Measurements from ENCODE around the gene FAM131A. TPM values are rescaled to one million over a fixed set of nuclear protein-coding genes. Genes with fewer than 3 reads are reported as not detected.
A peak's percentile ranks its signal among the peaks of the same experiment; 100 is the strongest.

The FAM131A gene
- total RNA-seq, 1 donor from 2014 or later, result 28.5 TPM

GRCh38 chr3:184327171-184327570, 10.2 kb upstream of the FAM131A start:
- Histone ChIP-seq H3K27me3 (no peaks in the 10 kb centered on the region), H3K27ac (no peak overlapping the region), H3K36me3 (peaks cover 23 to 100% of the 10 kb centered on the region in 2 donors), H3K9me3 (no peaks in the 10 kb centered on the region), H3K4me3 (no peak overlapping the region), H3K4me1 (no peaks in the 10 kb centered on the region)
- intact Hi-C loops (cut with DNase I), result no loop called here
- TF ChIP-seq POLR2AphosphoS5 (IDR thresholded peaks at IDR 0.05; ENCODE audit: insufficient read depth in 1 of 2, low read depth in 1 of 2), result no peak
- no peak for DNase-seq (ENCODE audit: extremely low spot score in 2 of 2)

DNA sequence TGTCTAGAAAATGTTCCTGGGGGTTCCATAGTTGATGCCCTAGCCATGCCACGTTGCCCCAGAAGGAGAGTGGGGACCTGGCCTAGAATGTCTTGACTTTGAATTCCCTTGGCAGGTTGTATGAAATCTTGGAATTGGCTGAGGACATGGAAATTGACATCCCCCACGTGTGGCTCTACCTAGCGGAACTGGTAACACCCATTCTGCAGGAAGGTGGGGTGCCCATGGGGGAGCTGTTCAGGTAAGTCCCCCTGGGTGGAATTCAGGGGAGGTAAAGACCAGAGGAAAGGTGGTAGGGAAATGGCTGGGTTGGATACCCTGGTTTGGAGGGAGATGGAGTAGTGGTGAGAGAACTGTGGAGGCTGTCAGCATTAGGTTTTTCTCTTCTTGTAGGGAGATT, 8.9 kb upstream of the FAM131A start:
- TF ChIP-seq, protein P1, sequence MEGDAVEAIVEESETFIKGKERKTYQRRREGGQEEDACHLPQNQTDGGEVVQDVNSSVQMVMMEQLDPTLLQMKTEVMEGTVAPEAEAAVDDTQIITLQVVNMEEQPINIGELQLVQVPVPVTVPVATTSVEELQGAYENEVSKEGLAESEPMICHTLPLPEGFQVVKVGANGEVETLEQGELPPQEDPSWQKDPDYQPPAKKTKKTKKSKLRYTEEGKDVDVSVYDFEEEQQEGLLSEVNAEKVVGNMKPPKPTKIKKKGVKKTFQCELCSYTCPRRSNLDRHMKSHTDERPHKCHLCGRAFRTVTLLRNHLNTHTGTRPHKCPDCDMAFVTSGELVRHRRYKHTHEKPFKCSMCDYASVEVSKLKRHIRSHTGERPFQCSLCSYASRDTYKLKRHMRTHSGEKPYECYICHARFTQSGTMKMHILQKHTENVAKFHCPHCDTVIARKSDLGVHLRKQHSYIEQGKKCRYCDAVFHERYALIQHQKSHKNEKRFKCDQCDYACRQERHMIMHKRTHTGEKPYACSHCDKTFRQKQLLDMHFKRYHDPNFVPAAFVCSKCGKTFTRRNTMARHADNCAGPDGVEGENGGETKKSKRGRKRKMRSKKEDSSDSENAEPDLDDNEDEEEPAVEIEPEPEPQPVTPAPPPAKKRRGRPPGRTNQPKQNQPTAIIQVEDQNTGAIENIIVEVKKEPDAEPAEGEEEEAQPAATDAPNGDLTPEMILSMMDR (IDR thresholded peaks at IDR 0.05), result no peak
- no peak for TF ChIP-seq POLR2A (IDR thresholded peaks at IDR 0.05)
- TF ChIP-seq POLR2AphosphoS5 (IDR thresholded peaks at IDR 0.05; ENCODE audit: insufficient read depth in 1 of 2, low read depth in 1 of 2), result no peak
- no peak overlapping the region for H3K27ac ChIP-seq
- peaks cover 22 to 100% of the 10 kb centered on the region in 2 donors for H3K36me3 ChIP-seq
- no peak overlapping the region for H3K4me3 ChIP-seq
- H3K4me1 ChIP-seq, result no peaks in the 10 kb centered on the region
- intact Hi-C loops (cut with DNase I), result no loop called here
- no peaks in the 10 kb centered on the region for H3K27me3 ChIP-seq
- no peaks in the 10 kb centered on the region for H3K9me3 ChIP-seq
- no peak for DNase-seq (ENCODE audit: extremely low spot score in 2 of 2)

DNA sequence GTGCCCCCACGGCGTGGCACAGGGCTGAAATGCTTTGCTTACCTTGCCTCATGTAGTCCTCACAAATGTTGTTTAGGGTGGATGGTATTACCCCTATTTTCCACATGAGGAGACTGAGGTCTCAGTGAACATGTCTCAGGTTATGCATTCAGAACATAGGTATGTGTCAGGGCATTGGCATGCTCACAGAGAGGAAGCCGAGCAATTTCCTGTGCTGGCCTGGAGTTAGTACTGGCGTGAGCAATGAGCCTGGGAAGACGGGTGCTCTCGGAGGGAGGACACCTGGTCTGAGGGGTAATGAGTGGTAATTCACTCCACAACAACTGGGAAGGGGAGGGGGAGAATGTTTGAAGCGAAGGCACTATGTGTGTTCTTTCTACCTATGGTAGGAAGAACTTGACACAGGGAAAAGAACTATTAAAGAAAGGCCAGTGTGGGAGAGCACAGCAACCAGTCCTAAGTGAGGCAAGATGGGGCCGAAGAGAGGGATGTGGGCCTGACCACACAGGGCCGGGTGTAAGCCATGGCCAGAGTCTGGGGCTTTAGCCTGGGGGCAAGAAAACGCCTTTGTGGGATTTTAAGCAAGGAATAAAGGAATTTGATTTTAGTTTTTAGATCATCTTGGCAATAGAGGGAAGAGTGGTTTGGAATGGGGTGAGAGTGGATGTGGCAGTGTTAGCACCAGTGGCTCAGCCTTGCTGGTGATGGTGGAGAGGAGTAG, 4.9 kb upstream of the FAM131A start:
- Histone ChIP-seq H3K4me1 (peaks cover 25% of the 10 kb centered on the region), H3K36me3 (peaks cover 4 to 75% of the 10 kb centered on the region in 2 donors), H3K27ac (peak overlapping the region; percentile 47), H3K9me3 (no peaks in the 10 kb centered on the region), H3K27me3 (no peaks in the 10 kb centered on the region), H3K4me3 (no peak overlapping the region)
- intact Hi-C loops (cut with DNase I), result loop anchor here (10.0 kb wide), 1 partner anchor 148 kb away; the partner anchor contains the start of gene ABCF3
- DNase-seq (ENCODE audit: extremely low spot score in 2 of 2), result no peak
- TF ChIP-seq, protein P1 (IDR thresholded peaks at IDR 0.05), result no peak
- no peak for TF ChIP-seq POLR2A (IDR thresholded peaks at IDR 0.05)
- no peak for TF ChIP-seq POLR2AphosphoS5 (IDR thresholded peaks at IDR 0.05; ENCODE audit: insufficient read depth in 1 of 2, low read depth in 1 of 2)

DNA sequence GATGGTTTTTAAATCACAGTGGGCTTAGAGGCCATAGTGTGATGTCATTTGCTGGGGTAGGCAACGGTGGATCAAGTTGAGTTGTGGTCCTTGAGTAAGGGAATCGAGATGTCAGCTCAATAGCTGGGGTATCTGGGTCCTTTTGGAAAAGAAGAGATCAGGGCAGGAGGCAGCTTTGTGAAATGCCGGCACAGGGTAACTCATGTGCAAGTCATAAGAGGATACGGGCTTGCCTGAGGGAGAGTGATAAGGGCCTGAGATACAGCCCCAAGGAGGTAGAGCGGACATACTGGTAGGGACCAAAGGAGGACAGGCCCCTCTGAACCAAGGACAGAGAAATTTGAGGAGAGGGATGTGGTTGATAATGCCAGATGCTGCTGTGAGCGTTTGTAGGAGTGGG, 4.2 kb upstream of the FAM131A start:
- Histone ChIP-seq H3K9me3 (no peaks in the 10 kb centered on the region), H3K36me3 (peaks cover 0 to 68% of the 10 kb centered on the region in 2 donors), H3K27ac (peak overlapping the region; percentile 47), H3K4me1 (peaks cover 32% of the 10 kb centered on the region), H3K27me3 (no peaks in the 10 kb centered on the region), H3K4me3 (no peak overlapping the region)
- no peak for DNase-seq (ENCODE audit: extremely low spot score in 2 of 2)
- no peak for TF ChIP-seq POLR2A (IDR thresholded peaks at IDR 0.05)
- no peak for TF ChIP-seq POLR2AphosphoS5 (IDR thresholded peaks at IDR 0.05; ENCODE audit: insufficient read depth in 1 of 2, low read depth in 1 of 2)
- TF ChIP-seq, protein P1 (IDR thresholded peaks at IDR 0.05), result no peak
- intact Hi-C loops (cut with DNase I), result loop anchor here (10.0 kb wide), 1 partner anchor 148 kb away; the partner anchor contains the start of gene ABCF3

DNA sequence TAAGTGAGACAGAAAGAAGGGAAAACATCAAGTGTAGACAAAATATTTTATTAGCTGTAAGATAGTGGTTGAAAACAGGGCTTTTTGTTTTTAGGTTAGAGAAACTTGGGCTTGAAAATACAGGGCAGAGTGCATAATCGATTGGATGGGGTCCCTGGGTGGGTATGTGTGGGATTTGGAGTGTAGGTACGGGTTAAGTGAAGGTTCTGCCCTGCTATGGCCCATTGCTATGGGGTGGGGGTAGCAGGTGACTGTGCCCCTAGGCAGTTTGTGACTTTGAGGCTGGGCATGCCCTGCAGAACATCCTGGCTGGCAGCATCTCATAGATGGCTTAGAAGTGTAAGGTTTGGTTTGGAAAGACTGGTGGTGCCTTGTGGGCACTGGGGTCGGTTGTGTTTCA, 3.7 kb upstream of the FAM131A start:
- no peak overlapping the region for H3K4me3 ChIP-seq
- peak overlapping the region; percentile 0 for H3K27ac ChIP-seq
- H3K4me1 ChIP-seq, result peaks cover 37% of the 10 kb centered on the region
- H3K36me3 ChIP-seq, result peaks cover 0 to 63% of the 10 kb centered on the region in 2 donors
- H3K27me3 ChIP-seq, result no peaks in the 10 kb centered on the region
- DNase-seq (ENCODE audit: extremely low spot score in 2 of 2), result no peak
- TF ChIP-seq POLR2A (IDR thresholded peaks at IDR 0.05) (no peak), POLR2AphosphoS5 (IDR thresholded peaks at IDR 0.05; ENCODE audit: insufficient read depth in 1 of 2, low read depth in 1 of 2) (no peak)
- TF ChIP-seq, protein P1 (IDR thresholded peaks at IDR 0.05), result no peak
- intact Hi-C loops (cut with DNase I), result loop anchor here (10.0 kb wide), 1 partner anchor 149 kb away; the partner anchor contains the start of gene ABCF3
- no peaks in the 10 kb centered on the region for H3K9me3 ChIP-seq
